Neural cell (in vitro differentiated cells): ENCODE data around the gene SF1.

Source experiments
- EZH2 ChIP-seq: fragments of 200-600, 300-800 bp; shearing (Covaris generic), sonication (generic); IDR thresholded peaks from 2 replicates; pipeline ENCODE4 v1.6.1; 2014; ENCODE audit warnings: antibody characterized with exemption, low read length, borderline replicate concordance, mild to moderate bottlenecking; ENCODE audit not compliant: insufficient read depth, poor library complexity, severe bottlenecking
- POLR2AphosphoS5 ChIP-seq: IDR thresholded peaks from 2 replicates; pipeline ENCODE4 v1.6.1; 2012
- TF ChIP-seq, protein P1 (sequence below): fragments of 450-650 bp; IDR thresholded peaks from 2 replicates; pipeline ENCODE4 v1.5.1; 2014; ENCODE audit warnings: antibody characterized with exemption, mild to moderate bottlenecking, moderate library complexity; ENCODE audit not compliant: poor library complexity, severe bottlenecking

GRCh38 chr11:64801561-64802369 is 23.4 kb upstream of the SF1 start:
- TF ChIP-seq, protein P1, sequence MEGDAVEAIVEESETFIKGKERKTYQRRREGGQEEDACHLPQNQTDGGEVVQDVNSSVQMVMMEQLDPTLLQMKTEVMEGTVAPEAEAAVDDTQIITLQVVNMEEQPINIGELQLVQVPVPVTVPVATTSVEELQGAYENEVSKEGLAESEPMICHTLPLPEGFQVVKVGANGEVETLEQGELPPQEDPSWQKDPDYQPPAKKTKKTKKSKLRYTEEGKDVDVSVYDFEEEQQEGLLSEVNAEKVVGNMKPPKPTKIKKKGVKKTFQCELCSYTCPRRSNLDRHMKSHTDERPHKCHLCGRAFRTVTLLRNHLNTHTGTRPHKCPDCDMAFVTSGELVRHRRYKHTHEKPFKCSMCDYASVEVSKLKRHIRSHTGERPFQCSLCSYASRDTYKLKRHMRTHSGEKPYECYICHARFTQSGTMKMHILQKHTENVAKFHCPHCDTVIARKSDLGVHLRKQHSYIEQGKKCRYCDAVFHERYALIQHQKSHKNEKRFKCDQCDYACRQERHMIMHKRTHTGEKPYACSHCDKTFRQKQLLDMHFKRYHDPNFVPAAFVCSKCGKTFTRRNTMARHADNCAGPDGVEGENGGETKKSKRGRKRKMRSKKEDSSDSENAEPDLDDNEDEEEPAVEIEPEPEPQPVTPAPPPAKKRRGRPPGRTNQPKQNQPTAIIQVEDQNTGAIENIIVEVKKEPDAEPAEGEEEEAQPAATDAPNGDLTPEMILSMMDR: no peak
- TF ChIP-seq EZH2: no peak
- TF ChIP-seq POLR2AphosphoS5: no peak
